ENCODE results near the gene ZFAND4.
A peak's percentile ranks its signal among the peaks of the same experiment; 100 is the strongest.
"Not testable (repeated sequence)": the region's sequence is repeated elsewhere in the genome, so short reads cannot be mapped to it uniquely, and the experiment has no call there.

ZFAND4 gene

GRCh38 chr10:45672181-45673073 lies at the start of gene ZFAND4:
TSS of gene ZFAND4 (minus strand) at chr10:45672772. CDS start at chr10:45663725, 9,047 bp downstream.
- DNase-seq: peak; percentile 99

GRCh38 chr10:45721503-45721902 lies 48.9 kb upstream of the ZFAND4 start:
- not testable (repeated sequence) for DNase-seq

GRCh38 chr10:45717642-45718041 lies 45.1 kb upstream of the ZFAND4 start:
- not testable (repeated sequence) for DNase-seq

- not testable (repeated sequence) for DNase-seq
These were observed 44.5 kb upstream of the ZFAND4 start for GRCh38 chr10:45717053-45717452.

- DNase-seq: not testable (repeated sequence)
These were observed 38.7 kb upstream of the ZFAND4 start for GRCh38 chr10:45711223-45711622.

- not testable (repeated sequence) for DNase-seq
These were observed 37.7 kb upstream of the ZFAND4 start for GRCh38 chr10:45710200-45710796.

- not testable (repeated sequence) for DNase-seq
These were observed 5.9 kb upstream of the ZFAND4 start for GRCh38 chr10:45678467-45678866.

- no peak for DNase-seq
These were observed 2.8 kb upstream of the ZFAND4 start for GRCh38 chr10:45675388-45675787.

GRCh38 chr10:45673074-45673648 lies 589 bp upstream of the ZFAND4 start:
- DNase-seq: no peak

- not testable (repeated sequence) for DNase-seq
These were observed 1.3 kb downstream of the ZFAND4 start for GRCh38 chr10:45671300-45671699.

GRCh38 chr10:45669897-45670296 lies 2.7 kb downstream of the ZFAND4 start:
- not testable (repeated sequence) for DNase-seq

DNA sequence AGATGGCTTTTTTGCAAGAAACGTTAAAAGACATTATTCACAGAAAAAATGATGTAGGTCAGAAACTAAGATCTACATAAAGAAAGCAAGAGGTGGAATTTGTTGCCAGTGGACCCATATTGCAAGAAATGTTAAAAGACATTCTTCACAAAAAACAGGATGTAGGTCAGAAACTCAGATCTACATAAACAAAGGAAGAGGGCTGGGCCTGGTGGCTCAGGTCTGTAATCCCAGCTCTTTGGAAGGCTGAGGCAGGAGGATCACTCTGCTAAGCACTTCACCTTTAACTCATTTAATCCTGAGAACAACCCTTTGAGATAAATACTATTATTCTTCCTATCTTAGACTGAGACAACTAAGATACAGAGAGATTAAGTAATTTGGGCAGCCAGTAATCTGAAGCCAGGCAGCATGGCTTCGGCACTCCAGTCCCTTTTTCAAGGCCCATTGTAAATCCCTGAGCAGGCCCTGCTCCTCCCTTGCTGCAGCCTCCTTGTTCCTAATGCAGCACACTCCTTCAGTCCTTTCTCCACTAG lies 11.6 kb downstream of the ZFAND4 start:
- no peak for DNase-seq

GRCh38 chr10:45657033-45657926 lies 15.3 kb downstream of the ZFAND4 start:
- DNase-seq: no peak

GRCh38 chr10:45655219-45655618 lies 17.4 kb downstream of the ZFAND4 start:
- no peak for DNase-seq

- not testable (repeated sequence) for DNase-seq
These were observed 17.8 kb downstream of the ZFAND4 start for GRCh38 chr10:45654753-45655141.

DNA sequence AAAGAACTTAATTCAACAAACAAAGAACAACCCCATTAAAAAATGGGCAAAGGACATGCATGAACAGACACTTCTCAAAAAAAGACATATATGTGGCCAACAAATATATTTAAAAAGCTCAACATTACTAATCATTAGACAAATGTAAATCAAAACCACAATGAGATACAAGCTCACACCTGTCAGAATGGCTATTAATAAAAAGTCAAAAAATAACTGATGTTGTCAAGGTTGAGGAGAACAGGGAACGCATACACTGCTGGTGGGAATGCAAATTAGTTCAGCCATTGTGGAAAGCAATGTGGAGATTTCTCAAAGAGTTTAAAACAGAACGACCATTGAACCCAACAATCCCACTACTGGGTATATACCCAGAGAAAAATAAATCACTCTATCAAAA lies 19.1 kb downstream of the ZFAND4 start:
- no peak for DNase-seq

DNA sequence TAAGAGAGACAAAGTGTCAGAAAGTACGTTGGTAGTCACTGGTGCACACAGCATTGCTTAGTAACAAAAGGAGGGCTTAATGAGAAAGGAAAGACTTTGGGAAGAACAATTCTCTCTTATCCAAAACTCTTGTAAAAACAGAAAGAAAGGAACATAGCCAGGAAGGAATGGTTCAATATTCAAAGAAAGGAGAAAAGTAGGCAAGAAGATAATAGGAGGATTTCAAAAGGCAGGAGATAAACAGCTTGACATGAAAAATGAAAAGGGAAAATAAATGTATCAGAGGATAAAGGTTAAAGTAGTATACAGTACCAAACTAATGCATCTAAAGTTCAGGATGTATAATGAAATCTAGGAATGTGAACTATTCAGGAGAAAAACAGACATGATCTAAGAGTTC lies 20.1 kb downstream of the ZFAND4 start:
- DNase-seq: no peak

DNA sequence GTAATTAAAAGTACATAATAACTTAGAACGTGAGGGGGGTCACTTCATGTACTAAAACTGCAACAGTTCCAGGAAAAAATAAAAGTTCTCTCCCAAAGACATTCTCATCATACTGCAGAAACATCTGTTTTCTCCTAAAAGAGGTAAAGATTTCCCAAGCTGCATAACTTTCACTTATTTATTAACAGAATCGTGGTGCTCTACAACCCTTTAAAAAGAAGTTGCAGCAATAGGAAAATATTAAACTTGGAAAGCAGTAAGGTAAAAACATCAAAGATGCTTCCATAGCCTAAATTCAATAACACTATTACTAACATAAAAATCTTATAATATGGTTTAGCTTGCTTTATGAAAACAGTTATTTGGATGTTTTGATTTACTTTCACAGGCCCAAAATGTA lies 23.3 kb downstream of the ZFAND4 start:
- DNase-seq: no peak

DNA sequence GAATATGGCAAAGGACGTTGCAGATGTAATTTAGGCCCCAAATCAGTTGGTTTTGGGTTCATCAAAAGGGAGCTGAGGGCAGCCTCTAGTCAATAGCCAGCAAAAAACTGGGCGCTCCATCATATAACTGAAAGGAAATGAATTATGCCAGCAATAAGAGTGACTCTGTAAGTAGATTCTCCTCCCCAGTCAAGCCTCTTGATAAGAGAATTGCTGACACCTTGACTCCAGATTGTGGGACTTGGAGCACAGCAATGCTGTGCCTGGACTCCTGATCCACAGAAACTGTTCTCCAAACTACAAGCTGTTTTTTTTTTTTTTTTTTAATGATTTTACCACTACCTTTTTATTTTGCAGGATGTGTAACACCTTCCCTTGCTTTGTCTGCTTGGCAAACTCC lies 25.5 kb downstream of the ZFAND4 start:
- DNase-seq: no peak

- no peak for DNase-seq
These were observed 26.1 kb downstream of the ZFAND4 start for GRCh38 chr10:45646384-45647050.

GRCh38 chr10:45644527-45644926 lies 28.0 kb downstream of the ZFAND4 start:
- DNase-seq: no peak

GRCh38 chr10:45640941-45641340 lies 31.6 kb downstream of the ZFAND4 start:
- DNase-seq: no peak
